ENCODE data around the gene BTNL9. TPM values are rescaled to one million over a fixed set of nuclear protein-coding genes. Genes with fewer than 3 reads are reported as not detected.
"Not testable (repeated sequence)": the region's sequence is repeated elsewhere in the genome, so short reads cannot be mapped to it uniquely, and the experiment has no call there.

The BTNL9 gene
- 1 to 10 TPM in 1 of 5 experiments, not detected in 4; 1.6 TPM for total RNA-seq
- polyA plus RNA-seq, result not detected
- not detected for total RNA-seq

GRCh38 chr5:181039931-181040630 is at the start of gene BTNL9:
BTNL9 (plus strand) TSS chr5:181040266; CDS start chr5:181045490, 5,224 bp downstream.
- H3K9me3 Mint-ChIP-seq, result peaks cover 0 to 3% (median 0%) of the 10 kb centered on the region in 11 donors
- intact Hi-C loops (cut with micrococcal nuclease), result no loop called here
- CTCF ChIA-PET, result no interaction called here

GRCh38 chr5:180990882-180991242 is 49.2 kb upstream of the BTNL9 start:
- Mint-ChIP-seq H3K27me3 (peaks cover 0 to 57% (median 15%) of the 10 kb centered on the region in 5 donors), H3K4me1 (no peaks in the 10 kb centered on the region)

More at GRCh38 chr5:181039931-181040630, at the start of gene BTNL9:
- H3K27me3 Mint-ChIP-seq, result peaks cover 13 to 67% (median 33%) of the 10 kb centered on the region in 5 donors
- H3K4me1 ChIP-seq (ENCODE audit: control insufficient read depth in 2 of 2, insufficient read depth in 2 of 2, low read length in 2 of 2), result no peaks in the 10 kb centered on the region
- H3K36me3 ChIP-seq (ENCODE audit: control insufficient read depth in 2 of 3, insufficient read depth in 3 of 3, low read length in 3 of 3), result no peaks in the 10 kb centered on the region
- peaks cover 0 to 3% of the 10 kb centered on the region in 2 donors for H3K27me3 ChIP-seq (ENCODE audit: control insufficient read depth in 2 of 2, insufficient read depth in 2 of 2, low read length in 2 of 2)
- H3K4me3 Mint-ChIP-seq, result no peak within 1 kb of the TSS
- no peak within 1 kb of the TSS for H3K4me3 ChIP-seq (ENCODE audit: low read length)
- H3K27ac ChIP-seq (ENCODE audit: low read depth, low read length), result no peak within 1 kb of the TSS
- POLR2A ChIA-PET, result no interaction called here
- H3K36me3 Mint-ChIP-seq, result no peaks in the 10 kb centered on the region
- peaks cover 0 to 4% (median 0%) of the 10 kb centered on the region in 7 donors for H3K4me1 Mint-ChIP-seq
- H3K27ac Mint-ChIP-seq, result no peak within 1 kb of the TSS
- no peak for ATAC-seq
- no peaks in the 10 kb centered on the region for H3K9me3 ChIP-seq (ENCODE audit: control insufficient read depth in 2 of 3, low read length in 3 of 3)
- no peak for DNase-seq

GRCh38 chr5:181001947-181002346 is 38.1 kb upstream of the BTNL9 start:
- Mint-ChIP-seq H3K27ac (no peak overlapping the region), H3K36me3 (no peaks in the 10 kb centered on the region), H3K9me3 (peaks cover 0 to 2% (median 0%) of the 10 kb centered on the region in 11 donors), H3K27me3 (peaks cover 0 to 41% (median 7%) of the 10 kb centered on the region in 5 donors), H3K4me3 (no peak overlapping the region), H3K4me1 (no peaks in the 10 kb centered on the region)
- ChIA-PET POLR2A (no interaction called here), CTCF (no interaction called here)
- Histone ChIP-seq H3K4me3 (ENCODE audit: low read length) (no peak overlapping the region), H3K4me1 (ENCODE audit: control insufficient read depth in 2 of 2, insufficient read depth in 2 of 2, low read length in 2 of 2) (no peaks in the 10 kb centered on the region), H3K36me3 (ENCODE audit: control insufficient read depth in 2 of 3, insufficient read depth in 3 of 3, low read length in 3 of 3) (no peaks in the 10 kb centered on the region), H3K27me3 (ENCODE audit: control insufficient read depth in 2 of 2, insufficient read depth in 2 of 2, low read length in 2 of 2) (no peaks in the 10 kb centered on the region), H3K27ac (ENCODE audit: low read depth, low read length) (no peak overlapping the region), H3K9me3 (ENCODE audit: control insufficient read depth in 2 of 3, low read length in 3 of 3) (no peaks in the 10 kb centered on the region)
- ATAC-seq (no peak), DNase-seq (no peak)
- intact Hi-C loops (cut with micrococcal nuclease), result no loop called here

More at GRCh38 chr5:180990882-180991242, 49.2 kb upstream of the BTNL9 start:
- intact Hi-C loops (cut with micrococcal nuclease), result no loop called here
- no peak overlapping the region for H3K27ac ChIP-seq (ENCODE audit: low read depth, low read length)
- DNase-seq (no peak), ATAC-seq (no peak)
- no peaks in the 10 kb centered on the region for H3K36me3 ChIP-seq (ENCODE audit: control insufficient read depth in 2 of 3, insufficient read depth in 3 of 3, low read length in 3 of 3)
- H3K9me3 Mint-ChIP-seq, result peaks cover 0 to 20% (median 4%) of the 10 kb centered on the region in 11 donors
- no peaks in the 10 kb centered on the region for H3K4me1 ChIP-seq (ENCODE audit: control insufficient read depth in 2 of 2, insufficient read depth in 2 of 2, low read length in 2 of 2)
- no peak overlapping the region for H3K27ac Mint-ChIP-seq
- no peaks in the 10 kb centered on the region for H3K27me3 ChIP-seq (ENCODE audit: control insufficient read depth in 2 of 2, insufficient read depth in 2 of 2, low read length in 2 of 2)
- CTCF ChIA-PET, result no interaction called here
- no peaks in the 10 kb centered on the region for H3K9me3 ChIP-seq (ENCODE audit: control insufficient read depth in 2 of 3, low read length in 3 of 3)
- POLR2A ChIA-PET, result no interaction called here
- peaks cover 0 to 7% (median 0%) of the 10 kb centered on the region in 5 donors for H3K36me3 Mint-ChIP-seq
- H3K4me3 ChIP-seq (ENCODE audit: low read length), result no peak overlapping the region
- no peak overlapping the region for H3K4me3 Mint-ChIP-seq

- Histone ChIP-seq H3K36me3 (ENCODE audit: control insufficient read depth in 2 of 3, insufficient read depth in 3 of 3, low read length in 3 of 3) (no peaks in the 10 kb centered on the region), H3K4me3 (ENCODE audit: low read length) (no peak overlapping the region), H3K27me3 (ENCODE audit: control insufficient read depth in 2 of 2, insufficient read depth in 2 of 2, low read length in 2 of 2) (no peaks in the 10 kb centered on the region), H3K4me1 (ENCODE audit: control insufficient read depth in 2 of 2, insufficient read depth in 2 of 2, low read length in 2 of 2) (no peaks in the 10 kb centered on the region), H3K9me3 (ENCODE audit: control insufficient read depth in 2 of 3, low read length in 3 of 3) (no peaks in the 10 kb centered on the region), H3K27ac (ENCODE audit: low read depth, low read length) (no peak overlapping the region)
- no peak for ATAC-seq
- Mint-ChIP-seq H3K4me1 (peaks cover 0 to 2% (median 0%) of the 10 kb centered on the region in 7 donors), H3K27ac (no peak overlapping the region), H3K4me3 (no peak overlapping the region), H3K27me3 (peaks cover 0 to 26% (median 5%) of the 10 kb centered on the region in 5 donors), H3K9me3 (no peaks in the 10 kb centered on the region), H3K36me3 (no peaks in the 10 kb centered on the region)
- ChIA-PET POLR2A (no interaction called here), CTCF (no interaction called here)
- no peak for DNase-seq
- intact Hi-C loops (cut with micrococcal nuclease), result loop anchor here in 1 of 2 donors (2.0 kb wide), 1 partner anchor 59 kb away; no protein-coding TSS in a partner anchor
Observed at GRCh38 chr5:181005791-181006190, 34.3 kb upstream of the BTNL9 start.

- Histone ChIP-seq H3K4me1 (ENCODE audit: control insufficient read depth in 2 of 2, insufficient read depth in 2 of 2, low read length in 2 of 2) (no peaks in the 10 kb centered on the region), H3K4me3 (ENCODE audit: low read length) (no peak overlapping the region), H3K27me3 (ENCODE audit: control insufficient read depth in 2 of 2, insufficient read depth in 2 of 2, low read length in 2 of 2) (no peaks in the 10 kb centered on the region), H3K36me3 (ENCODE audit: control insufficient read depth in 2 of 3, insufficient read depth in 3 of 3, low read length in 3 of 3) (no peaks in the 10 kb centered on the region), H3K27ac (ENCODE audit: low read depth, low read length) (no peak overlapping the region), H3K9me3 (ENCODE audit: control insufficient read depth in 2 of 3, low read length in 3 of 3) (no peaks in the 10 kb centered on the region)
- Mint-ChIP-seq H3K9me3 (peaks cover 0 to 2% (median 0%) of the 10 kb centered on the region in 11 donors), H3K4me1 (peaks cover 0 to 2% (median 0%) of the 10 kb centered on the region in 7 donors), H3K27me3 (peaks cover 0 to 35% (median 6%) of the 10 kb centered on the region in 5 donors), H3K36me3 (no peaks in the 10 kb centered on the region), H3K27ac (no peak overlapping the region), H3K4me3 (no peak overlapping the region)
- POLR2A ChIA-PET, result no interaction called here
- CTCF ChIA-PET, result no interaction called here
- no peak for ATAC-seq
- no peak for DNase-seq
- intact Hi-C loops (cut with micrococcal nuclease), result no loop called here
Observed at GRCh38 chr5:181008136-181008535, 31.9 kb upstream of the BTNL9 start.

GRCh38 chr5:181010018-181010417 is 30.0 kb upstream of the BTNL9 start:
- intact Hi-C loops (cut with micrococcal nuclease); H3K4me3 ChIP-seq (ENCODE audit: low read length); H3K27ac ChIP-seq (ENCODE audit: low read depth, low read length); H3K4me3 Mint-ChIP-seq; CTCF ChIA-PET; H3K9me3 Mint-ChIP-seq; DNase-seq; H3K4me1 ChIP-seq (ENCODE audit: control insufficient read depth in 2 of 2, insufficient read depth in 2 of 2, low read length in 2 of 2); H3K4me1 Mint-ChIP-seq; POLR2A ChIA-PET; H3K27ac Mint-ChIP-seq; H3K27me3 ChIP-seq (ENCODE audit: control insufficient read depth in 2 of 2, insufficient read depth in 2 of 2, low read length in 2 of 2); H3K9me3 ChIP-seq (ENCODE audit: control insufficient read depth in 2 of 3, low read length in 3 of 3); H3K36me3 ChIP-seq (ENCODE audit: control insufficient read depth in 2 of 3, insufficient read depth in 3 of 3, low read length in 3 of 3); H3K36me3 Mint-ChIP-seq; ATAC-seq: not testable (repeated sequence)
- H3K27me3 Mint-ChIP-seq, result peaks cover 0 to 27% (median 6%) of the 10 kb centered on the region in 5 donors

- H3K36me3 ChIP-seq (ENCODE audit: control insufficient read depth in 2 of 3, insufficient read depth in 3 of 3, low read length in 3 of 3); DNase-seq; H3K27me3 ChIP-seq (ENCODE audit: control insufficient read depth in 2 of 2, insufficient read depth in 2 of 2, low read length in 2 of 2); H3K36me3 Mint-ChIP-seq; H3K9me3 Mint-ChIP-seq; intact Hi-C loops (cut with micrococcal nuclease); H3K27ac ChIP-seq (ENCODE audit: low read depth, low read length); H3K9me3 ChIP-seq (ENCODE audit: control insufficient read depth in 2 of 3, low read length in 3 of 3); H3K27ac Mint-ChIP-seq; ATAC-seq; H3K4me3 ChIP-seq (ENCODE audit: low read length); H3K4me3 Mint-ChIP-seq; H3K4me1 ChIP-seq (ENCODE audit: control insufficient read depth in 2 of 2, insufficient read depth in 2 of 2, low read length in 2 of 2); H3K4me1 Mint-ChIP-seq; CTCF ChIA-PET; POLR2A ChIA-PET: not testable (repeated sequence)
- H3K27me3 Mint-ChIP-seq, result peaks cover 0 to 38% (median 13%) of the 10 kb centered on the region in 5 donors
Observed at GRCh38 chr5:181014654-181015053, 25.4 kb upstream of the BTNL9 start.
